ENCODE data around the gene NRDE2. TPM values are rescaled to one million over a fixed set of nuclear protein-coding genes. Genes with fewer than 3 reads are reported as not detected.

Gene NRDE2
- polyA plus RNA-seq, 1 donor from 2014 or later = 9.5 TPM

GRCh38 chr14:90278199-90279175 lies 53.3 kb downstream of the NRDE2 start:
- H3K9me2 ChIP-seq (ENCODE audit: insufficient read depth, low read length) = no peaks in the 10 kb centered on the region
- no peaks in the 10 kb centered on the region for H3K36me3 ChIP-seq (ENCODE audit: insufficient read depth, low read length)
- H4K20me1 ChIP-seq (ENCODE audit: insufficient read depth) = no peaks in the 10 kb centered on the region
- H2AFZ ChIP-seq (ENCODE audit: low read depth, low read length) = no peak overlapping the region
- H3K9ac ChIP-seq (ENCODE audit: low read length) = no peak overlapping the region
- H3F3A ChIP-seq (ENCODE audit: insufficient read depth, low read length, poor library complexity, severe bottlenecking) = no peaks in the 10 kb centered on the region
- H3K79me2 ChIP-seq (replicated peaks; ENCODE audit: insufficient read depth, low read length) = no peaks in the 10 kb centered on the region
- H3K27ac ChIP-seq (ENCODE audit: low read length) = no peak overlapping the region
- no peaks in the 10 kb centered on the region for H3K27me3 ChIP-seq (ENCODE audit: insufficient read depth, low read depth, low read length)
- no peak overlapping the region for H3K4me3 ChIP-seq (ENCODE audit: low read length)
- TF ChIP-seq EZH2 (IDR thresholded peaks at IDR 0.05; ENCODE audit: borderline replicate concordance, insufficient read depth, low read length, poor library complexity, severe bottlenecking) (no peak), POLR2AphosphoS5 (IDR thresholded peaks at IDR 0.05) (no peak), SMC3 (conservative IDR thresholded peaks at IDR 0.05; ENCODE audit: poor library complexity) (no peak), MXI1 (conservative IDR thresholded peaks at IDR 0.05; ENCODE audit: poor library complexity, severe bottlenecking) (no peak), TAF1 (IDR thresholded peaks at IDR 0.05; ENCODE audit: low read depth) (no peak)
- TF ChIP-seq, protein P1, sequence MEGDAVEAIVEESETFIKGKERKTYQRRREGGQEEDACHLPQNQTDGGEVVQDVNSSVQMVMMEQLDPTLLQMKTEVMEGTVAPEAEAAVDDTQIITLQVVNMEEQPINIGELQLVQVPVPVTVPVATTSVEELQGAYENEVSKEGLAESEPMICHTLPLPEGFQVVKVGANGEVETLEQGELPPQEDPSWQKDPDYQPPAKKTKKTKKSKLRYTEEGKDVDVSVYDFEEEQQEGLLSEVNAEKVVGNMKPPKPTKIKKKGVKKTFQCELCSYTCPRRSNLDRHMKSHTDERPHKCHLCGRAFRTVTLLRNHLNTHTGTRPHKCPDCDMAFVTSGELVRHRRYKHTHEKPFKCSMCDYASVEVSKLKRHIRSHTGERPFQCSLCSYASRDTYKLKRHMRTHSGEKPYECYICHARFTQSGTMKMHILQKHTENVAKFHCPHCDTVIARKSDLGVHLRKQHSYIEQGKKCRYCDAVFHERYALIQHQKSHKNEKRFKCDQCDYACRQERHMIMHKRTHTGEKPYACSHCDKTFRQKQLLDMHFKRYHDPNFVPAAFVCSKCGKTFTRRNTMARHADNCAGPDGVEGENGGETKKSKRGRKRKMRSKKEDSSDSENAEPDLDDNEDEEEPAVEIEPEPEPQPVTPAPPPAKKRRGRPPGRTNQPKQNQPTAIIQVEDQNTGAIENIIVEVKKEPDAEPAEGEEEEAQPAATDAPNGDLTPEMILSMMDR (IDR thresholded peaks at IDR 0.05; ENCODE audit: poor library complexity, severe bottlenecking) = no peak
- TF ChIP-seq, protein P2, sequence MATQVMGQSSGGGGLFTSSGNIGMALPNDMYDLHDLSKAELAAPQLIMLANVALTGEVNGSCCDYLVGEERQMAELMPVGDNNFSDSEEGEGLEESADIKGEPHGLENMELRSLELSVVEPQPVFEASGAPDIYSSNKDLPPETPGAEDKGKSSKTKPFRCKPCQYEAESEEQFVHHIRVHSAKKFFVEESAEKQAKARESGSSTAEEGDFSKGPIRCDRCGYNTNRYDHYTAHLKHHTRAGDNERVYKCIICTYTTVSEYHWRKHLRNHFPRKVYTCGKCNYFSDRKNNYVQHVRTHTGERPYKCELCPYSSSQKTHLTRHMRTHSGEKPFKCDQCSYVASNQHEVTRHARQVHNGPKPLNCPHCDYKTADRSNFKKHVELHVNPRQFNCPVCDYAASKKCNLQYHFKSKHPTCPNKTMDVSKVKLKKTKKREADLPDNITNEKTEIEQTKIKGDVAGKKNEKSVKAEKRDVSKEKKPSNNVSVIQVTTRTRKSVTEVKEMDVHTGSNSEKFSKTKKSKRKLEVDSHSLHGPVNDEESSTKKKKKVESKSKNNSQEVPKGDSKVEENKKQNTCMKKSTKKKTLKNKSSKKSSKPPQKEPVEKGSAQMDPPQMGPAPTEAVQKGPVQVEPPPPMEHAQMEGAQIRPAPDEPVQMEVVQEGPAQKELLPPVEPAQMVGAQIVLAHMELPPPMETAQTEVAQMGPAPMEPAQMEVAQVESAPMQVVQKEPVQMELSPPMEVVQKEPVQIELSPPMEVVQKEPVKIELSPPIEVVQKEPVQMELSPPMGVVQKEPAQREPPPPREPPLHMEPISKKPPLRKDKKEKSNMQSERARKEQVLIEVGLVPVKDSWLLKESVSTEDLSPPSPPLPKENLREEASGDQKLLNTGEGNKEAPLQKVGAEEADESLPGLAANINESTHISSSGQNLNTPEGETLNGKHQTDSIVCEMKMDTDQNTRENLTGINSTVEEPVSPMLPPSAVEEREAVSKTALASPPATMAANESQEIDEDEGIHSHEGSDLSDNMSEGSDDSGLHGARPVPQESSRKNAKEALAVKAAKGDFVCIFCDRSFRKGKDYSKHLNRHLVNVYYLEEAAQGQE (IDR thresholded peaks at IDR 0.05; ENCODE audit: borderline replicate concordance) = no peak
- H3K9me3 ChIP-seq (ENCODE audit: low read length) = no peaks in the 10 kb centered on the region
- H3K4me2 ChIP-seq (ENCODE audit: low read length) = no peak overlapping the region

DNA sequence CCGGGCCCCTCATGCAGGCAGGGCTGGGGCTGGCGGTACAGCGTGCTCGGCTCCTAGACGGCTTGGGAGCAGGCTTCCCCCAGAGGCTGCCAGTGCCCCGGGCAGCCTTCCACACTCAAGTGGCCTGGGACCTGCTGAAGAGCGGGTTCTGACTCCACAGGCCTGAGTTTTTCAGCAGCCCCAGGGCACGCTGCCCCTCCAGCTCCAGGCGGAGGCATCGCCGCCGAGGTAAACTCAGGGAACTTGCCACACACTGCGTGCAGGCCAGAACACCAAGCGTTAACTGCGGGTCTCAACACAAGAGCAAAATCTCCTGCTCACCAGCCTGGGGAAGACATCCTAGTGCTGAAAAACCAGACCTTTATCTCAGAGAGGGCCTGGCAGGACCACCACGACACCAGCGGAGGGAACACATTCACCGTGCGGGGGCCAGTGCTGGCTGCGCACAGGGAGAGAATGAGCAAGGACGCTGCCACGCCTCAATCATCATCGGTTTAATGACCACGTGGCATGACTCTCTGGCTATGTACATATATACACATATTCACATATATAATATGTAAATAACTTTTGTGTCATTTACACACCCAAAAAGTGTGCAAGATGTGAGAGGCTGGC lies 54.1 kb downstream of the NRDE2 start:
- Histone ChIP-seq H3K9me3 (ENCODE audit: low read length) (no peaks in the 10 kb centered on the region), H3K9ac (ENCODE audit: low read length) (no peak overlapping the region), H4K20me1 (ENCODE audit: insufficient read depth) (no peaks in the 10 kb centered on the region), H3K4me2 (ENCODE audit: low read length) (no peak overlapping the region), H3K4me3 (ENCODE audit: low read length) (no peak overlapping the region), H2AFZ (ENCODE audit: low read depth, low read length) (no peak overlapping the region), H3F3A (ENCODE audit: insufficient read depth, low read length, poor library complexity, severe bottlenecking) (no peaks in the 10 kb centered on the region), H3K79me2 (replicated peaks; ENCODE audit: insufficient read depth, low read length) (no peaks in the 10 kb centered on the region), H3K36me3 (ENCODE audit: insufficient read depth, low read length) (no peaks in the 10 kb centered on the region), H3K27me3 (ENCODE audit: insufficient read depth, low read depth, low read length) (no peaks in the 10 kb centered on the region), H3K27ac (ENCODE audit: low read length) (no peak overlapping the region), H3K9me2 (ENCODE audit: insufficient read depth, low read length) (no peaks in the 10 kb centered on the region)
- TF ChIP-seq SMC3 (conservative IDR thresholded peaks at IDR 0.05; ENCODE audit: poor library complexity) = no peak
- TF ChIP-seq EP300 (conservative IDR thresholded peaks at IDR 0.05; ENCODE audit: poor library complexity, severe bottlenecking) = no peak
- no peak for TF ChIP-seq MXI1 (conservative IDR thresholded peaks at IDR 0.05; ENCODE audit: poor library complexity, severe bottlenecking)
- TF ChIP-seq EZH2 (IDR thresholded peaks at IDR 0.05; ENCODE audit: borderline replicate concordance, insufficient read depth, low read length, poor library complexity, severe bottlenecking) = no peak
- no peak for TF ChIP-seq TAF1 (IDR thresholded peaks at IDR 0.05; ENCODE audit: low read depth)
- TF ChIP-seq, protein P2 (IDR thresholded peaks at IDR 0.05; ENCODE audit: borderline replicate concordance) = no peak
- no peak for TF ChIP-seq POLR2AphosphoS5 (IDR thresholded peaks at IDR 0.05)
- TF ChIP-seq, protein P1 (IDR thresholded peaks at IDR 0.05; ENCODE audit: poor library complexity, severe bottlenecking) = no peak
- no peak for TF ChIP-seq RAD21 (conservative IDR thresholded peaks at IDR 0.05)

All from neural cell (in vitro differentiated cells).